Progenitor cell of endocrine pancreas (in vitro differentiated cells): ENCODE results near the gene ADAMTS12. TPM values are rescaled to one million over a fixed set of nuclear protein-coding genes. Genes with fewer than 3 reads are reported as not detected.

ENCODE experiments used
- DNase-seq: peaks from one replicate; pipeline ENCODE4 v3.0.0; 2021; ENCODE audit warnings: low spot score; ENCODE audit not compliant: unreplicated experiment
- H3K27ac Mint-ChIP-seq: 2 replicates; pipeline ENCODE4 v1.8.0; 2021; ENCODE audit warnings: mild to moderate bottlenecking, moderate library complexity, mixed read lengths
- H3K27me3 Mint-ChIP-seq: 2 replicates; pipeline ENCODE4 v1.8.0; 2021; ENCODE audit warnings: mixed read lengths
- H3K36me3 Mint-ChIP-seq: 2 replicates; pipeline ENCODE4 v1.8.0; 2022; ENCODE audit warnings: mixed read lengths; ENCODE audit not compliant: insufficient read depth
- H3K4me1 Mint-ChIP-seq: 2 replicates; pipeline ENCODE4 v1.8.0; 2021; ENCODE audit warnings: low read depth, mixed read lengths
- H3K4me3 Mint-ChIP-seq: 2 replicates; pipeline ENCODE4 v1.8.0; 2021; ENCODE audit warnings: low read depth, mild to moderate bottlenecking, moderate library complexity, mixed read lengths
- H3K9me3 Mint-ChIP-seq: 2 replicates; pipeline ENCODE4 v1.8.0; 2021; ENCODE audit warnings: low read depth, mixed read lengths
- CTCF ChIP-seq: fragments of 200-600 bp; sonication (generic); IDR thresholded peaks from one replicate; pipeline ENCODE4 v1.5.0; 2021; ENCODE audit warnings: antibody characterized with exemption, mild to moderate bottlenecking; ENCODE audit not compliant: unreplicated experiment
- total RNA-seq: library from RNA; stranded (reverse); gene quantifications from 2 replicates; pipeline ENCODE4 v1.2.1, GENCODE V29; 2021

ADAMTS12 gene
- total RNA-seq, 1 donor from 2014 or later: 5.2 TPM

DNA sequence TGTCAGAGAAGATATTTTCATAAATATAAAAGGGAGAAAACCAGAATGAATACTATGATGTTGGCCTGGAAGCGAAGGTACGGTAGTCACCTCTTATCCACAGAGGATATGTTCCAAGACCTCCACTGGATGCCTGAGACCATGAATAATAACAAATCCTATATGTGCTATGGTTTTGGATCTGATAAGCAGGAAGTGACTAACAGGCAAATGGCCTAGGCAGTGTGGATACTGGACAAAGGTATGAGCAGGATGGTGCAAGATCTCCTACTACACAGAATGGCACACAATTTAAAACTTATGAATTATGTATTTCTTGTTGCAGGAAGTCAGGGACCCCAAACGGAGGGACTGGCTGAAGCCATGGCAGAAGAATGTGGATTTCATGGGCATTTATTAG, 48.2 kb downstream of the ADAMTS12 start:
- Mint-ChIP-seq H3K9me3 (peaks cover 5% of the 10 kb centered on the region), H3K36me3 (peaks cover 7% of the 10 kb centered on the region), H3K4me1 (no peaks in the 10 kb centered on the region)

DNA sequence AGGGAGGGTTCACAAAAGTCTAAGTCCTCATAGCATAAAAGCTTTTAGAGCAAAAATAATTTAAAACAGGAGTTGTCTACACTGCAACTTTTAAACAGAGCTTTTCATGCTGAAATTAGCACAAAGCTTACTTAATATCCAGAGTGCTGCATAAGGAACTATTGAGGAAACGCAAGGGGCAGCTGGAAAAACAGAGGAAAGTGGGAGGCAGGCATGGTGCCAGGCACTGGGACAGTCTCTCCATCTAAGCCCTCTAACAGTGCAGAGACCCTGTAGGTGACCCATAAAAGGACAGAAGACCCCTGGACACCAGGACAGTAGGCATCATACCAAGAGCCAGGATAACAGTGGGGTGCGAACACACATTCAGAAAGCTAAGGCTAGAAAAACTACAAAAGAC, 49.3 kb downstream of the ADAMTS12 start:
- DNase-seq: no peak
- H3K27me3 Mint-ChIP-seq: no peaks in the 10 kb centered on the region
- no peak overlapping the region for H3K27ac Mint-ChIP-seq
- peaks cover 7% of the 10 kb centered on the region for H3K36me3 Mint-ChIP-seq
- no peak for TF ChIP-seq CTCF
- peaks cover 5% of the 10 kb centered on the region for H3K9me3 Mint-ChIP-seq
- no peaks in the 10 kb centered on the region for H3K4me1 Mint-ChIP-seq
- H3K4me3 Mint-ChIP-seq: no peak overlapping the region

More for the DNA sequence above, 48.2 kb downstream of the ADAMTS12 start:
- no peaks in the 10 kb centered on the region for H3K27me3 Mint-ChIP-seq
- no peak overlapping the region for H3K4me3 Mint-ChIP-seq
- TF ChIP-seq CTCF: no peak
- H3K27ac Mint-ChIP-seq: no peak overlapping the region
- DNase-seq: no peak

GRCh38 chr5:33841891-33842290, 49.9 kb downstream of the ADAMTS12 start:
- Mint-ChIP-seq H3K36me3 (peaks cover 7% of the 10 kb centered on the region), H3K27ac (no peak overlapping the region), H3K4me3 (no peak overlapping the region), H3K27me3 (no peaks in the 10 kb centered on the region), H3K9me3 (peaks cover 5% of the 10 kb centered on the region), H3K4me1 (no peaks in the 10 kb centered on the region)
- DNase-seq: no peak
- no peak for TF ChIP-seq CTCF

DNA sequence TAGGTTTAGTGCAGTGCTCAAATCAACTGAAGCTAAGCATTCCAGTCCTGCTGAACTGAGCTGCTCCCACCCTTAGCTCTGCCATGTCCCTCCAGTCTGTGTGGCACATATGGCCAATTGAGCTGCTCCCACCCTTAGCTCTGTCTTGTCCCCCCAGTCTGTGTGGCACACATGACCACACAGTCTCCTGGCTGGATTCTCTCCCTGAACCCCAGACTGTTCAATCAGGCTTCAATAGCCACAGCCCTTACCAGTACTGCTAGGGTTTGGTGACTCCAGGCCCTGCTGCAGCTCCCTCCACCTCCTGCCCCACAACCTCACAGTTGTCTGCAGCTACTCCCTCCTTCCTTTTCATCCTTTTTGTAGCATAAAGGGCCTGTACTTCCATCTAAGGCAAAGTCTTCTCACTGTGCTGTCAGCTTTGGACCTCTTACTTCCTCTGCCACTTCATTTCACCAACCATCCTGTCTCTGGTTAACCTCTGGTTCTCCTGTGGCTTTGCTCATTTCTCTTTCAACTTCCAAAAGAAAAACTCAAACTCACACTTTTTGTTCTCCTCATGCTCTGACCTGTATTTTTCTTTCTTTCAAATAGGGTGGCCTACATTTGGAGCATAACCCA, 50.8 kb downstream of the ADAMTS12 start:
- no peaks in the 10 kb centered on the region for H3K4me1 Mint-ChIP-seq
- peaks cover 5% of the 10 kb centered on the region for H3K9me3 Mint-ChIP-seq
- no peak overlapping the region for H3K4me3 Mint-ChIP-seq
- TF ChIP-seq CTCF: no peak
- no peaks in the 10 kb centered on the region for H3K27me3 Mint-ChIP-seq
- peaks cover 7% of the 10 kb centered on the region for H3K36me3 Mint-ChIP-seq
- H3K27ac Mint-ChIP-seq: no peak overlapping the region
- DNase-seq: no peak

DNA sequence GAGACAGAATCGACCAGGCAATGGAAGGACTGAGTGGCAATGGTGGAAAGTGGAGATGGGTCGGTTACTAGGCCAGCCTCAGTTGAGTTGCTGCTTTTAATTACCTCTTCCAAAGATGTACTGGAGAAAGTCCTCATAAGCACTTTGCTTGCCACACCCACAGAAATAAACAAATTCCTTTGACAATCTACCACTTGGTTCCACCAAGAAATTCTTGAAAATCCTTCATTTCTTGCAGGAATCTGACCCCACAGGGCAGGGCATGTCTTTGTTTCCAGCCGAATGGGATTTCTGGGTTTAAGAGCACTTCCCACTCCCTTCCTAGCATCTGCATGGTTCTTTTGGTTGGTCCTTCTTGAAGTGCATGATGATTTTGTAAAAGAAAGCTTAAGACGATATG, 54.5 kb downstream of the ADAMTS12 start:
- no peak for DNase-seq
- no peak overlapping the region for H3K27ac Mint-ChIP-seq
- no peak for TF ChIP-seq CTCF
- H3K4me3 Mint-ChIP-seq: no peak overlapping the region
- no peaks in the 10 kb centered on the region for H3K4me1 Mint-ChIP-seq
- no peaks in the 10 kb centered on the region for H3K27me3 Mint-ChIP-seq
- no peaks in the 10 kb centered on the region for H3K9me3 Mint-ChIP-seq
- no peaks in the 10 kb centered on the region for H3K36me3 Mint-ChIP-seq
